VCaP (cell line): Measurements from ENCODE around the gene CALML5.

ENCODE experiments used
- H3K27ac ChIP-seq: fragments of 450-650 bp; 2 replicates; pipeline ENCODE4 v1.5.1; 2017
- TF ChIP-seq, protein P1 (sequence below): fragments of 450-650 bp; conservative IDR thresholded peaks from 2 replicates; pipeline ENCODE4 v1.5.1; 2017; ENCODE audit warnings: mild to moderate bottlenecking, moderate library complexity

CALML5 gene

DNA sequence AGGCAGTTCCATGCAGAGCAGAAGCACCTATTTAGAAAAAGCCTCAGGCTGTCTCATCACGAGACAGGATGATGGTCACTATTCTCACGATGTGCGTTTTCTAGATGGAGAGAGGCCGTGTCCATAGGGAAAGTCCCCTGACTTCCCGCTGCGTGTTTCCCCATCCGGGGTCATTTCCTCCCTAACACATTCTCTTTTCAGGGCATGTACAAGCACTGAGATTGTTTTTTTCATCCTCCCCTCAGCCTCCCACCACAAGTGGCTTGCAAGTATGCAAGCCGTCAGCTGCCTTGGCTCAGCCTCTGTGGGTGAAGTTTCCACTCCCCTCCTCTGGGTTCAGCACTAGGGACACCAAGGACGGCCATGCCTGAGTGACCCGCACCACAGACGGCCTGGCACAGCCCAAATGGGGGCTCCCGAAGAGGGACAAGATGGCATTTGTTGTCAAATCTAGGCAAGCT, 2.7 kb upstream of the CALML5 start:
- TF ChIP-seq, protein P1, sequence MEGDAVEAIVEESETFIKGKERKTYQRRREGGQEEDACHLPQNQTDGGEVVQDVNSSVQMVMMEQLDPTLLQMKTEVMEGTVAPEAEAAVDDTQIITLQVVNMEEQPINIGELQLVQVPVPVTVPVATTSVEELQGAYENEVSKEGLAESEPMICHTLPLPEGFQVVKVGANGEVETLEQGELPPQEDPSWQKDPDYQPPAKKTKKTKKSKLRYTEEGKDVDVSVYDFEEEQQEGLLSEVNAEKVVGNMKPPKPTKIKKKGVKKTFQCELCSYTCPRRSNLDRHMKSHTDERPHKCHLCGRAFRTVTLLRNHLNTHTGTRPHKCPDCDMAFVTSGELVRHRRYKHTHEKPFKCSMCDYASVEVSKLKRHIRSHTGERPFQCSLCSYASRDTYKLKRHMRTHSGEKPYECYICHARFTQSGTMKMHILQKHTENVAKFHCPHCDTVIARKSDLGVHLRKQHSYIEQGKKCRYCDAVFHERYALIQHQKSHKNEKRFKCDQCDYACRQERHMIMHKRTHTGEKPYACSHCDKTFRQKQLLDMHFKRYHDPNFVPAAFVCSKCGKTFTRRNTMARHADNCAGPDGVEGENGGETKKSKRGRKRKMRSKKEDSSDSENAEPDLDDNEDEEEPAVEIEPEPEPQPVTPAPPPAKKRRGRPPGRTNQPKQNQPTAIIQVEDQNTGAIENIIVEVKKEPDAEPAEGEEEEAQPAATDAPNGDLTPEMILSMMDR = no peak
- H3K27ac ChIP-seq = peak overlapping the region; percentile 97

DNA sequence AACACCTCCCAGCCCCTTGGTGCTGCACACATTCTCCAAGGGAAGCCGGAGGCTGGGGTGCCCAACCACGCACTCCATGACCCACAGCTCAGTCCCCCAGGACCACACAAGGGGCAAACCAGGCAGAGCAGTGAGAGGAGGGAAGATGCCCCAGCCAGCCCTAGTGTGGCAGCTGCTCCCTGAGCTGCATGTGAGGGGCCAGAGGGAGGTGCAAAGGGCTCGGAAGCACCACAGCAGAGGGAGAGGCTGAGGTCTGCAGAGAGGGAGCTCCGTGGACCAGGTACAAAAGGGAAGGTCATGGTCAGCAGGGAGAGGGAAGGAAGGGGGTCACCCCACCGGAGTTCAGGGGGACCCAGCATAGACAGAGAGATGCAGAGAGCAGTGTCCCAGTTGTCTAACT, 1.5 kb upstream of the CALML5 start:
- peak overlapping the region; percentile 97; the same call in 1 of the 2 replicates for H3K27ac ChIP-seq
- TF ChIP-seq, protein P1 = no peak

DNA sequence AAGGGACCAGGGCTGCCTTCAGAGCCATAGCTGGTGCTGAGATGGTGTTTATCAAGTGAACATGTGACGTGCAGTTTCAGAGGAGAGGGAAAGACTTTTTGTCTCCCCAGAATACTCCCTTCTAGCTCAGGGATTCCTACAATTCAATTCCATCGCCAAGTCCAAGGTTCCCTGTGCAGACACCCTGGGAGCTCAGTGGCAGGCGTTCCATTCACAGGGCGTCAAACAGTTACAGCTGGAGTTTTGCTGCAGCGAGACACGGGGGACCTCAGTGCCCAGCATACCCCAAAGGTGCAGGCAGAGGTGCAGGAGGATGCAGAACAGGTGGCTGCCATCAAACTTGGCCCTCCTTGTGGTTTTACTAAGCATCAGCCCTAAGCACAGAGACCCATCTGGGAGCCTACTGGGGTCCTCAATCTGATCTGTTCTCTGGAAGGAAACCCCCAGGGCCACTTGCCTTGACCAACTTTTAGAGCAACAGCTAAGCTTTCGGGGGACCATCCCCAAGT, 846 bp upstream of the CALML5 start:
- TF ChIP-seq, protein P1 = no peak
- H3K27ac ChIP-seq = peak overlapping the region; percentile 97; the same call in 1 of the 2 replicates

DNA sequence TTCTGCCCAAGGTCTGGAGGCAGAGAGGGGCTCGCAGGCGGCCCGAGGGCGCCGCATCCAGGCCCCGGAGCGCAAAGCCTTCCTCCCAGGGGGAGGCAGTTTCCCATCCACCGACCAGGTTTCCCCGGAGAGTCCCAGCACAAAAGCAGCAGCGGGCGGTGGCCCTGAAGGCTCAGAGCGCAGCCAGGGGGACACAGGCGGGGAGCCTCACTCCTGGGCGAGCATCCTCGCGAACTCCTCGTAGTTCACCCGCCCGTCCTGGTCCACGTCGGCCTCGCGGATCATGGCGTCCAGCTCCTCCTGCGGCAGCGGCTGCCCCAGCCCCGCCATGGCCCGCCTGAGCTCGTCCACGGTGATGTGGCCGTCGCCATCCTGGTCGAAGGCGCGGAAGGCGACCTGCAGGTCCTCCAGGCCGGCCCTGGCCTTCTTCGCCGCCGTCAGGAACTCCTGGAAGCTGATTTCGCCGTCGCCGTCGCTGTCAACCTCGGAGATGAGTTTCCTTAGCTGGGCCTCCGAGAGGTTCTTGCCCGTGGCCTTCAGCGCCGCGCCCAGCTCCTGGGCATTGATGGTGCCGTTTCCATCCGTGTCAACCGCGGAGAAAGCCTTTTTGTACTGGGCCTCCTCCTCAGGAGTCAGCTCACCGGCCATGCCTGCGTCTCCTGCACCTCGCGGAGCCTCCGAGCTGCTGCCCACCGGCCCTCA, 428 bp downstream of the CALML5 start:
- TF ChIP-seq, protein P1 = no peak

DNA sequence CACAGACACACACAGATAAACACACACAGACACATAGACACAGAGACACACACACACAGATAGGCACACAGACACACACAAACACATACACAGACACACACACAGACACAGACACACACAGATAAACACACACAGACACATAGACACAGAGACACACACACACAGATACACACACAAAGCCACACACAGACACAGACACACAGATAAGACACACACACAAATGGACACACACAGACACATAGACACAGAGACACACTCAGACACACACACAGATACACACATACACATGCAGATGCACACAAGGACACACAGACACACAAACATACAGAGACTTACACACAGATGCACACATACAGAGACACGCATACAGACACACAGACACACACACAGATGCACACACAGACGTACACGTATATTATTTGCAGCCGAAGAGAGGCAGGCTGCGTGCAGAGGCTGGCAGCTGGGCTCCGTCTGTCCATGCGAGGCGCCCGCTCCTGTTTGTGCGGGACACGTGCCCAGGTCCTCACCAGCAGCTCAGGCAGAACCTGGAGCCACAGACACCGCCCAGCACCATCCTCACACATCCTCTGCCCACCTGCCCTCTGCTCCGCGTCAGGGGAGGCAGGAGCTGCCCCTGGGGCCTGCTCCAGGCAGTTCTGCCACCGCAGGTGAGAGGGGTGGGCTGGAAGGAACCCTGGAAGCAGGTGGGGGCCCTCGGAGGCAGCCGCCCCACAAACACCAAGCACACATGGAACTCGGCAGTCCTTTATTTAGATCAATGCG, 1.2 kb downstream of the CALML5 start:
- TF ChIP-seq, protein P1 = no peak
- no peak overlapping the region; the same call in 1 of the 2 replicates for H3K27ac ChIP-seq

More for the DNA sequence above, 428 bp downstream of the CALML5 start:
- H3K27ac ChIP-seq = peak overlapping the region; percentile 97; the same call in 1 of the 2 replicates

DNA sequence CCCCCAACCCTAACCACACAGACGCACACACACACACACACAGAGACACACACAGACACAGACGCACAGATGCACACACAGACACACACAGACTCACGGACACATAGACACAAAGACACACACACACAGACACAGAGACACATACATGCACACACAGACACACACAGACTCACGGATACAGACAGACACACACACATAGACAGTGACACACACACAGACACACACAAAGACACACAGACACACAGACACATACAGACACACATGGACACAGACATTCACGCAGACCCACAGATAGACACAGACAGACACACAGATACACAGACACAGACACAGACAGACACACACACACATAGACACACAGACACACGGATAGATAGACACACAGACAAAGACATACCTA, 2.1 kb downstream of the CALML5 start:
- no peak overlapping the region; the same call in 1 of the 2 replicates for H3K27ac ChIP-seq
- TF ChIP-seq, protein P1 = no peak
